ENCODE measurements around the gene GABRG3. TPM values are rescaled to one million over a fixed set of nuclear protein-coding genes. Genes with fewer than 3 reads are reported as not detected.

The GABRG3 gene
- total and polyA plus RNA-seq, 11 donors: not detected

DNA sequence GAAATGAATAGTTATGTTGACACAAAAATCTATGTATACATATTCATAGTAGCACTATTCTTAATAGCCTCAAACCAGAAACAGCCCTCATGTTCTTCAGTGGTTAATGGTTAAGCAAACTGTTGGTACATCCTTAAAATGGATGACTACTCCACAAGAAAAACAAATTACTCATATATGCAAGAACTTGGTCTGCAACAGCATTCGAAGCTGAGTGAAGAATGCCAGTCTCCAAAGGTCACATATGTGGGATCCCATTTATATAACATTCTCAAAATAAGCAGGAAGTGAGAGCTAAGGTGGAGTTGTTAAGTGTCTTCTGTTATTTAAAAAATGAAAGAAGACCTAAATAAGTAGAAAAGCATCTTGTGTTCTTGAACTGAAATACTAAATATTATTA, 365.7 kb downstream of the GABRG3 start:
- TF ChIP-seq POLR2A (IDR thresholded peaks at IDR 0.05): no peak
- TF ChIP-seq, protein P1, sequence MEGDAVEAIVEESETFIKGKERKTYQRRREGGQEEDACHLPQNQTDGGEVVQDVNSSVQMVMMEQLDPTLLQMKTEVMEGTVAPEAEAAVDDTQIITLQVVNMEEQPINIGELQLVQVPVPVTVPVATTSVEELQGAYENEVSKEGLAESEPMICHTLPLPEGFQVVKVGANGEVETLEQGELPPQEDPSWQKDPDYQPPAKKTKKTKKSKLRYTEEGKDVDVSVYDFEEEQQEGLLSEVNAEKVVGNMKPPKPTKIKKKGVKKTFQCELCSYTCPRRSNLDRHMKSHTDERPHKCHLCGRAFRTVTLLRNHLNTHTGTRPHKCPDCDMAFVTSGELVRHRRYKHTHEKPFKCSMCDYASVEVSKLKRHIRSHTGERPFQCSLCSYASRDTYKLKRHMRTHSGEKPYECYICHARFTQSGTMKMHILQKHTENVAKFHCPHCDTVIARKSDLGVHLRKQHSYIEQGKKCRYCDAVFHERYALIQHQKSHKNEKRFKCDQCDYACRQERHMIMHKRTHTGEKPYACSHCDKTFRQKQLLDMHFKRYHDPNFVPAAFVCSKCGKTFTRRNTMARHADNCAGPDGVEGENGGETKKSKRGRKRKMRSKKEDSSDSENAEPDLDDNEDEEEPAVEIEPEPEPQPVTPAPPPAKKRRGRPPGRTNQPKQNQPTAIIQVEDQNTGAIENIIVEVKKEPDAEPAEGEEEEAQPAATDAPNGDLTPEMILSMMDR (IDR thresholded peaks at IDR 0.05): no peak
- WGBS, 4 donors: 61 to 69% (median 66%) methylated on average over 1 of the region's 1 CpG
- intact Hi-C loops (cut with DNase I): no loop called here
- Histone ChIP-seq H3K9me3 (peaks cover 0 to 10% (median 0%) of the 10 kb centered on the region in 12 donors), H3K27ac (no peak overlapping the region), H3K4me1 (no peaks in the 10 kb centered on the region), H3K27me3 (no peaks in the 10 kb centered on the region), H3K36me3 (no peaks in the 10 kb centered on the region), H3K4me3 (no peak overlapping the region)
- ATAC-seq (no peak), DNase-seq (no peak)

DNA sequence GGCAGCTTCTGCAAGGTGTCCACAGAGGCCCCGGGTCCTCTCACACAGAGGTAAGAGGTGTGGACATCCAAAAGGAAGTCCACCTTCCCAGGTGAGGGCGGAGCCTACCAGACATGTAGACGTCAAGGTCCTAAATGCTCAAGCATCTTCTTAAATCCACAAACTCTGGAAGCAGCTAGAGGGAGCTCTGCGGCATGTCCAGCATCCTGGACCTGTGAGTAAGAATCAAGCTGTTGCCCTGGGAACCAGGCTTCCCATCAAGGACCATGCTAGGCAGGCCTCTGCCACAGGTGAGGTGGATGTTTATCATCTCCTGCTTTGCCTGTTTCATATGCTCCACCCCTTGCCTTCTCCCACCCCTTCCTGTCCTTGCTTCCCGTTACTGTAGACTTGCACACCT, 368.2 kb downstream of the GABRG3 start:
- 75 to 88% (median 82%) methylated on average over 4 to 5 of the region's 5 CpGs for WGBS, 4 donors
- intact Hi-C loops (cut with DNase I): no loop called here

DNA sequence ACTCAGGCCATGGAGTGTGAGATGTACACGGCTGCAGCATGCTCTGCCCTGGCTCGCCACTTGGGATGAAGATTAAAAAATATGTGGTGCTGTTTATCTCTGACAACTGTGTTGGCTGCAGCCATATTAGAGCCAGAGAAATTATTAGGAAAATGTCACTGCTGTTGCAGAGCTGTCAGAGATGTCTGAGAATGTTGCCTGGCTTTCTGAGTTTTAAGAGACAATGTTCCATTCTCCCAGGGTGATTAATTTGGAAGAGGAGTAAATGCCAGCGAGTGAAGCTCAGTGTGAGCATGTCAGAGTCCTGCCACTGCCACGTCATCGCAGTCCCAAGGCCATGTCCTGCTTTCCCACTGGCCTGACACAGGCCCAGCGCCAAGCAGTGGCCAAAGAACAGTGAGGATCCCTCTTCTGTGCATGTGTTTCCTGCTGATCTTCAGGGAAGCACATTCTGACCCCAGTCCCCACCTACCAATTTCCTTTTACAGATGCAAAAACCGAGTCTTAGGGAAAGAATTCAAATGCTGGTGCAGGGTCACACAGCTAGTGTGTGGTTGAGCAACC, 370.9 kb downstream of the GABRG3 start:
- TF ChIP-seq, protein P1 (IDR thresholded peaks at IDR 0.05): no peak
- no peak for TF ChIP-seq POLR2A (IDR thresholded peaks at IDR 0.05)
- intact Hi-C loops (cut with DNase I): no loop called here
- H3K27ac ChIP-seq: no peak overlapping the region
- H3K9me3 ChIP-seq: peaks cover 0 to 3% (median 0%) of the 10 kb centered on the region in 12 donors
- no peaks in the 10 kb centered on the region for H3K27me3 ChIP-seq
- DNase-seq (no peak), ATAC-seq (no peak)
- no peak overlapping the region for H3K4me3 ChIP-seq
- H3K4me1 ChIP-seq: no peaks in the 10 kb centered on the region
- H3K36me3 ChIP-seq: no peaks in the 10 kb centered on the region
- 43 to 56% (median 49%) methylated on average over 7 of the region's 7 CpGs for WGBS, 4 donors

More for the DNA sequence above, 368.2 kb downstream of the GABRG3 start:
- Histone ChIP-seq H3K27me3 (no peaks in the 10 kb centered on the region), H3K4me1 (no peaks in the 10 kb centered on the region), H3K9me3 (peaks cover 0 to 10% (median 0%) of the 10 kb centered on the region in 12 donors), H3K27ac (no peak overlapping the region), H3K4me3 (no peak overlapping the region), H3K36me3 (no peaks in the 10 kb centered on the region)
- DNase-seq: no peak
- ATAC-seq: no peak
- TF ChIP-seq, protein P1 (IDR thresholded peaks at IDR 0.05): no peak
- TF ChIP-seq POLR2A (IDR thresholded peaks at IDR 0.05): no peak

GRCh38 chr15:27342991-27343390, 372.0 kb downstream of the GABRG3 start:
- ATAC-seq (no peak), DNase-seq (no peak)
- no peak for TF ChIP-seq POLR2A (IDR thresholded peaks at IDR 0.05)
- TF ChIP-seq, protein P1 (IDR thresholded peaks at IDR 0.05): no peak
- Histone ChIP-seq H3K4me3 (no peak overlapping the region), H3K36me3 (no peaks in the 10 kb centered on the region), H3K27me3 (no peaks in the 10 kb centered on the region), H3K4me1 (no peaks in the 10 kb centered on the region), H3K27ac (no peak overlapping the region), H3K9me3 (peaks cover 0 to 3% (median 0%) of the 10 kb centered on the region in 12 donors)
- 49 to 65% (median 53%) methylated on average over 8 of the region's 8 CpGs for WGBS, 4 donors
- intact Hi-C loops (cut with DNase I): no loop called here

All from heart left ventricle (tissue), 16 donors.